Tibial artery (tissue), 4 donors: Measurements from ENCODE around the gene AP1G1.
"Not testable (repeated sequence)": the region's sequence is repeated elsewhere in the genome, so short reads cannot be mapped to it uniquely, and the experiment has no call there.

Experiments used
- DNase-seq, 2 donors: peaks; one replicate each; pipeline ENCODE4 v3.0.0-alpha.2; 2019
- H3K27ac ChIP-seq, 2 donors: fragments of 200-600 bp; sonication (generic) in 1 of 2; 1 replicate in 1 of 2; 2 replicates in 1 of 2; pipeline ENCODE4 v1.5.1; 2018 to 2019; ENCODE audit warnings: mild to moderate bottlenecking in 1 of 2
- H3K27me3 ChIP-seq, 2 donors: fragments of 200-600 bp; sonication (generic) in 1 of 2; one replicate each; pipeline versions ENCODE4 v1.5.1 to v1.6.0; 2016 to 2019
- H3K36me3 ChIP-seq, 3 donors: fragments of 200-600 bp; sonication (generic) in 2 of 3; one replicate each; pipeline ENCODE4 v1.5.1; 2016 to 2019; ENCODE audit warnings: mild to moderate bottlenecking in 2 of 3
- H3K4me1 ChIP-seq, 4 donors: fragments of 200-600 bp; sonication (generic) in 2 of 4; 1 replicate in 3 of 4; 2 replicates in 1 of 4; pipeline ENCODE4 v1.5.1; 2016 to 2019
- H3K4me3 ChIP-seq, 2 donors: fragments of 200-600 bp; sonication (generic) in 1 of 2; 1 replicate in 1 of 2; 2 replicates in 1 of 2; pipeline ENCODE4 v1.5.1; 2018 to 2019; ENCODE audit warnings: mild to moderate bottlenecking in 2 of 2
- H3K9me3 ChIP-seq, 3 donors: fragments of 200-600 bp; sonication (generic) in 1 of 3; one replicate each; pipeline ENCODE4 v1.5.1; 2016 to 2019
- CTCF ChIP-seq, 2 experiments: fragments of 200-600 bp in 1 of 2; fragments of 450-650 bp in 1 of 2; IDR thresholded peaks; one replicate each; pipeline ENCODE4 v1.5.1; 2017 to 2019; ENCODE audit warnings: antibody characterized with exemption in 2 of 2, mild to moderate bottlenecking in 1 of 2, moderate library complexity in 1 of 2
- intact Hi-C: fragments of 100-400 bp; cut with DNase I; formaldehyde crosslinking; loops from one replicate; pipeline ENCODE4 v1.15.0; 2023; ENCODE audit warnings: low total_unique reads

The AP1G1 gene

GRCh38 chr16:71803305-71803690 is 5.3 kb downstream of the AP1G1 start:
- H3K27me3 ChIP-seq: no peaks in the 10 kb centered on the region
- no peak overlapping the region for H3K27ac ChIP-seq
- H3K9me3 ChIP-seq: no peaks in the 10 kb centered on the region
- peaks cover 4 to 17% (median 8%) of the 10 kb centered on the region in 3 donors for H3K36me3 ChIP-seq
- no peak for DNase-seq
- intact Hi-C loops: no loop called here
- no peak for TF ChIP-seq CTCF (IDR thresholded peaks at IDR 0.05)
- no peak overlapping the region for H3K4me3 ChIP-seq
- H3K4me1 ChIP-seq: peaks cover 5 to 45% (median 24%) of the 10 kb centered on the region in 4 donors

GRCh38 chr16:71796501-71797097 is 12.0 kb downstream of the AP1G1 start:
- no peak for TF ChIP-seq CTCF (IDR thresholded peaks at IDR 0.05)
- Histone ChIP-seq H3K36me3 (peaks cover 7 to 18% (median 8%) of the 10 kb centered on the region in 3 donors), H3K4me3 (no peak overlapping the region), H3K9me3 (no peaks in the 10 kb centered on the region), H3K27ac (no peak overlapping the region), H3K27me3 (no peaks in the 10 kb centered on the region), H3K4me1 (peaks cover 0 to 34% (median 12%) of the 10 kb centered on the region in 4 donors)
- no peak for DNase-seq
- intact Hi-C loops: no loop called here

- DNase-seq: no peak
- peaks cover 0 to 34% (median 12%) of the 10 kb centered on the region in 4 donors for H3K4me1 ChIP-seq
- intact Hi-C loops: no loop called here
- no peaks in the 10 kb centered on the region for H3K9me3 ChIP-seq
- no peak for TF ChIP-seq CTCF (IDR thresholded peaks at IDR 0.05)
- no peaks in the 10 kb centered on the region for H3K27me3 ChIP-seq
- no peak overlapping the region for H3K4me3 ChIP-seq
- H3K36me3 ChIP-seq: peaks cover 7 to 11% (median 8%) of the 10 kb centered on the region in 3 donors
- no peak overlapping the region for H3K27ac ChIP-seq
These were observed 13.7 kb downstream of the AP1G1 start for GRCh38 chr16:71794943-71795342.

- peaks cover 0 to 34% (median 12%) of the 10 kb centered on the region in 4 donors for H3K4me1 ChIP-seq
These were observed 14.6 kb downstream of the AP1G1 start for GRCh38 chr16:71794018-71794417.

GRCh38 chr16:71792176-71792575 is 16.5 kb downstream of the AP1G1 start:
- Histone ChIP-seq H3K9me3 (no peaks in the 10 kb centered on the region), H3K36me3 (peaks cover 11 to 31% (median 18%) of the 10 kb centered on the region in 3 donors), H3K4me3 (no peak overlapping the region), H3K4me1 (peaks cover 0 to 34% (median 12%) of the 10 kb centered on the region in 4 donors), H3K27me3 (no peaks in the 10 kb centered on the region), H3K27ac (no peak overlapping the region)
- intact Hi-C loops: no loop called here
- no peak for DNase-seq
- TF ChIP-seq CTCF (IDR thresholded peaks at IDR 0.05): no peak

More at GRCh38 chr16:71794018-71794417, 14.6 kb downstream of the AP1G1 start:
- Histone ChIP-seq H3K36me3 (peaks cover 7 to 14% (median 13%) of the 10 kb centered on the region in 3 donors), H3K9me3 (no peaks in the 10 kb centered on the region), H3K27me3 (no peaks in the 10 kb centered on the region), H3K4me3 (no peak overlapping the region), H3K27ac (no peak overlapping the region)
- intact Hi-C loops: no loop called here
- no peak for DNase-seq
- TF ChIP-seq CTCF (IDR thresholded peaks at IDR 0.05): no peak

GRCh38 chr16:71790329-71790728 is 18.3 kb downstream of the AP1G1 start:
- intact Hi-C loops, H3K27ac ChIP-seq, H3K4me3 ChIP-seq: not testable (repeated sequence)

More at GRCh38 chr16:71790329-71790728, 18.3 kb downstream of the AP1G1 start:
- H3K9me3 ChIP-seq, H3K27me3 ChIP-seq, DNase-seq: not testable (repeated sequence)
- Histone ChIP-seq H3K4me1 (peaks cover 0 to 20% (median 7%) of the 10 kb centered on the region in 4 donors), H3K36me3 (peaks cover 11 to 42% (median 29%) of the 10 kb centered on the region in 3 donors)
